ENCODE data around the gene ALG12.

ALG12 gene

GRCh38 chr22:49917974-49918910 lies at the start of gene ALG12, which contains the start of gene CRELD2:
ALG12 (minus strand) TSS chr22:49918438; CDS start chr22:49913765, 4,673 bp downstream.
CRELD2 (plus strand) TSS chr22:49918634; CDS start chr22:49918770, 136 bp downstream.
- peak; percentile 97 for DNase-seq

DNA sequence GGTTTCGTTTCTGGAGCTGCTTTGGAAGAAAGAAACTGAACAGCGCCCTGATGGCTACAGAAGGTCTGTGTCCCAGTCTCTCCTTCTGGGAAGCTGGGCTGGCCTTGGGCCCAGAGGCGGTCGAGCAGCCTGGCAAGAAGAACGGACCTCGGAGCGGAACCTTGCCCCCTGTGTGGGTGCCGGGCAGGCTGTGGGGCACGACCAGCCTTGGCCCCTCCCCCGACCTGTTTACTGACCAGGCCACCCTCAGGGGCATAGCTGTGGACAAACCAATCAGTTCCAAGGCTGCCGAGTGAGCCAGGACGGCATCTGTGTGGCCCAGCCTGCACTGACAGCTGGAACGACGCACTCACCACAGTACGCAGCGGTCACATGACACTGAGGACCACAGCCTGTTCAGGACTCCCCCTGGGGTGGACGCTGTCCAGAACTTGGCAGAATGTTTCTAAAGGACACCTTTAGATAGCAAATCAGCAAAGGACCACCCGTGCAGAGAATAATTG lies 49.5 kb upstream of the ALG12 start:
- DNase-seq, result no peak

DNA sequence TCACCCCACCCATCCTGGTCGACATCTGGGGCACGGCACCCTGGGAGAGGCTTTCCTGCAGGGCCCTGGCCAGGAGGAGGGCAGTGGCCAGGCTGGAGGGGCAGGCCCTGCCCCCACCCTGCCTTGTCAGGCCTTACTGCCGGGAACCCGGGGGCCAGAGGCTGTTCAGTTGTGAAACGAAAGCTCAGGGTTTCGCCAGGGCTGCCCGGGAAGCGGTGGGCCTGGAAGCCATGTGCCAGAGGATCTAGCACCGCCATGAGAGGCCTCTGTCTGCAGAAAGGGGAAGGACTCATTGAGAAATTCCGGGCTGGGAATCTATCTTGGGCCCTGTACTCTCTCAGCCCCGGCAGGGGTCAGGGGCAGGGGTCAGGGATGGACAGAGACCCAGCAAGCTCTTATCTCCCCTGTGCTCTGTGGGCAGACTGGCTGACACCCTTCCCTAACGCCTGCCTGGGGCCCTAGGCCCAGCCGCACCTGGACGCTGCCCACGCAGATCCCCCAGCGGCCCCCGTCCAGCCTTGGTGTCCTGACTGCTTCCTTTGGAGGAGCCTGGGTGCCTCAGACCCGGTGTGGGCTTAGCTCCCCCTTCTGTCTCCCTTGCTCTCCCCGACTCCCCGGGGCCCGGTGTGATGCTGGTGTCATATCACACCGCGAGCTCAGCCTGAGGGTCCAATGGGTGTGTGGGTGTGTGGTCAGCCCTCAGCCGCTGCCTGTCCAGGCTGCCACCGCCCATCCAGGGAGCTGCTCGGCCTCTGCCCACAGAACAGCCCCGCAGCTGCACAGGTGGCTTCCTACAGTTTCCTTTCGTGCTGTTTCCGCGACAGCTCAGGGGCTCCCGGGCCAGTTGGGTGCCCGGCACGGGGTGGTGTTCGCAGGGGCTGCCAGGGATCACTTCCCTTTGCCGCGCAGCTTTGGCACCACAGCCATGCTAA lies 48.8 kb upstream of the ALG12 start:
- no peak for DNase-seq

DNA sequence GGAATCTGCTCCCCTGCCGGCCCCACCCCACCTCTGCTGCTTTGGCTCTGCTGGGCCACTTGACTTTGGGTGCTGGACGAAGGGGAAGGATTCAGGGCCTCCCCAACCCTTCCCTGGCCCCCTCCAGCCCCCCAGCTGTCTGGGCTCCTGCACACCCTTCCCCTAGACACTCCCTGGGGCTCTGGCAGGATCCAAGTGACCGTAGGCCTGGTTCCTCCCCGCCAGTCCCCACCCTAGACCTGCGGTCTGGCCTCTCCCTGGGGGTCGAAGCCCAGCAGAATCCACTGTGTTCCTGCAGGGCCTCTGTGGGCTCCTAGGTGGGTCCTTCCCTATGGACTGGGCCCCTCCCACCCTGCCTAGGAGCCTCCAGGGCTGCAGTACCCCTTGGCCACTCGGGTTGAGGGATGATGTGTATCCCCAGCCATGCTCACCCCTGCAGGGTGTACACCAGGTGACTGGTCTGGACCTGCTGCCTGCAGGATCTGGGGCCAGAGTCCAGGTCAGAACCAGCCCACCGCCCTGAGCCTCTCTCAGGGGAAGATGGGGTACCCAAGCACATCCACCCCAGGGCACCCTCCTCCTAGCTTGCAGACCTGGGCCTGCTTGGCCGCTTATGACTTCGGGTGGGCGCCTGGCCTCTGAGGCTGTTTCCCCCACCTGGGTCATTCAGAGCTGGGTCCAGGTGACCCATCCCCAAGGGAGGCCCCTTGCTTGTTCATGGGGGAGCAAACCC lies 48.0 kb upstream of the ALG12 start:
- no peak for DNase-seq

- no peak for DNase-seq
Observed at GRCh38 chr22:49965091-49966040, 47.1 kb upstream of the ALG12 start.

DNA sequence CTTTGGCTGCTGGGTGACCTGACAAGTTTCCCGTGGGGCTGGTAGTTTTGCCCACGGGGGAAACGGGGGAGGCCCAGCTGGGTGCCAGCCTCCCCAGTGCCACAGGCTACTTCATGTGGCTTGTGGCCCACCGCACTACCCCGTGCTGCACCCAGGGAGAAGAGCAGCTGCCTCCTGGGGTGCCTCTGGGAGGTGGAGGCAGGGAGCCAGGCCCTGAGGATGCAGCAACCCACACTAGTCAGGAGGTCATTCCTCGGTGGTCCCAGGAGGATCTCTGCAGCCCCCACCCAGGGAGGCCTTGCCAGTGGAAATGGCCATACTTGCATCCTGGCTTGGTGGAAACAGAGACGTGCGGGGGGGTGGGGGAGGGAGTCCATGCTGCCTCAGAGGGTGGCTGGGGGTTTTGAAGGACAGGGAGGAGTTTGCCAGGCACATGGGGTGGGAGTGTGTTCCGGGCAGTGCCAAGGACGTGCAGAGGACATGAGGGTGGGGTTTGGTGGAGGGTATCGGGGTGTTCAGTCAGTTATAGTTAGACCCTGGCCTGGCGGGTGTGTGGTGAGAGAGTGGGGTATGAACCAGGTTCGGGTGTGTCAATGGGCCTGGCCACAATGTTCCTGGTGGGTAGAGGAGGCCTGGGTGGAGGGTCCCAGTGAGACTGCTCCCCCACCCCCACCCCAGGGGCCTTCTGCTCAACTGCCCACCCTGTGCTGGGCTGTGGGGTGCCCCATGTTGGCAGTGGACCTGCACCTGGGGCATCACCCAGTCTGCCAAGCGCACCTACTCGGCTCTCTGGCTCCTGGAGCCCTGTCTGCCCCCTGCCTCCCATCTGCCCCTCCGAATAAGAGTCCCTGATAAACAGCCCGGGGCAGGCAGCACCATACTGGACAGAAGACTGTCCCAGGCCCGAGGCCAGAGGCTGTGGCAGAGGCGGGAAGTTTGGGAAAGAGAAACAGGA lies 46.2 kb upstream of the ALG12 start:
- DNase-seq, result no peak

DNA sequence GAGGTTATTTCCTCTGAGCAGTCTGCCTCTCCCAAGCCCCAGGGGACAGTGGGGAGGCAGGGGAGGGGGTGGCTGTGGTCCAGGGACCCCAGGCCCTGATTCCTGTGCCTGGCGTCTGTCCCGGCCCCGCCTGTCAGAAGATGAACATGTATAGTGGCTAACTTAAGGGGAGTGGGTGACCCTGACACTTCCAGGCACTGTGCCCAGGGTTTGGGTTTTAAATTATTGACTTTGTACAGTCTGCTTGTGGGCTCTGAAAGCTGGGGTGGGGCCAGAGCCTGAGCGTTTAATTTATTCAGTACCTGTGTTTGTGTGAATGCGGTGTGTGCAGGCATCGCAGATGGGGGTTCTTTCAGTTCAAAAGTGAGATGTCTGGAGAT lies 45.4 kb upstream of the ALG12 start:
- DNase-seq, result no peak

DNA sequence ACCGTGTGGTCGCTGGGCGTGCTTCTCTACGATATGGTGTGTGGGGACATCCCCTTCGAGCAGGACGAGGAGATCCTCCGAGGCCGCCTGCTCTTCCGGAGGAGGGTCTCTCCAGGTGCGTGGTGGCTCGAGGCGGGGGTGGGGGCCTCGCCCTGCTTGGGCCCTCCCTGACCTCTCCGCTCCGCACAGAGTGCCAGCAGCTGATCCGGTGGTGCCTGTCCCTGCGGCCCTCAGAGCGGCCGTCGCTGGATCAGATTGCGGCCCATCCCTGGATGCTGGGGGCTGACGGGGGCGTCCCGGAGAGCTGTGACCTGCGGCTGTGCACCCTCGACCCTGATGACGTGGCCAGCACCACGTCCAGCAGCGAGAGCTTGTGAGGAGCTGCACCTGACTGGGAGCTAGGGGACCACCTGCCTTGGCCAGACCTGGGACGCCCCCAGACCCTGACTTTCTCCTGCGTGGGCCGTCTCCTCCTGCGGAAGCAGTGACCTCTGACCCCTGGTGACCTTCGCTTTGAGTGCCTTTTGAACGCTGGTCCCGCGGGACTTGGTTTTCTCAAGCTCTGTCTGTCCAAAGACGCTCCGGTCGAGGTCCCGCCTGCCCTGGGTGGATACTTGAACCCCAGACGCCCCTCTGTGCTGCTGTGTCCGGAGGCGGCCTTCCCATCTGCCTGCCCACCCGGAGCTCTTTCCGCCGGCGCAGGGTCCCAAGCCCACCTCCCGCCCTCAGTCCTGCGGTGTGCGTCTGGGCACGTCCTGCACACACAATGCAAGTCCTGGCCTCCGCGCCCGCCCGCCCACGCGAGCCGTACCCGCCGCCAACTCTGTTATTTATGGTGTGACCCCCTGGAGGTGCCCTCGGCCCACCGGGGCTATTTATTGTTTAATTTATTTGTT lies 44.8 kb upstream of the ALG12 start:
- no peak for DNase-seq

- DNase-seq, result peak; percentile 94
Observed at GRCh38 chr22:49962012-49962750, 43.9 kb upstream of the ALG12 start.

DNA sequence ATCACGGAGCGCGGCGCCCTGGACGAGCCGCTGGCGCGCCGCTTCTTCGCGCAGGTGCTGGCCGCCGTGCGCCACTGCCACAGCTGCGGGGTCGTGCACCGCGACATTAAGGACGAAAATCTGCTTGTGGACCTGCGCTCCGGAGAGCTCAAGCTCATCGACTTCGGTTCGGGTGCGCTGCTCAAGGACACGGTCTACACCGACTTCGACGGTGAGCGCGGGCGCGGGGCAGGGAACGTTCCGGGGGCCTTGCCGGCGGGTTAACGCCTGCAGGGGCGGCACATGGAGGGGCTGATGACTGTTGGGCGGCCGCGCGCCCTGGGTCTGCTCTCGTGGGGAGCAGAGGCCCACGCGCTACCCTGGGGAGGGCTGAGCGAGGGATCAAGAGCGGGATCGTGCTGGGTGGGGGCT lies 43.4 kb upstream of the ALG12 start:
- no peak for DNase-seq

DNA sequence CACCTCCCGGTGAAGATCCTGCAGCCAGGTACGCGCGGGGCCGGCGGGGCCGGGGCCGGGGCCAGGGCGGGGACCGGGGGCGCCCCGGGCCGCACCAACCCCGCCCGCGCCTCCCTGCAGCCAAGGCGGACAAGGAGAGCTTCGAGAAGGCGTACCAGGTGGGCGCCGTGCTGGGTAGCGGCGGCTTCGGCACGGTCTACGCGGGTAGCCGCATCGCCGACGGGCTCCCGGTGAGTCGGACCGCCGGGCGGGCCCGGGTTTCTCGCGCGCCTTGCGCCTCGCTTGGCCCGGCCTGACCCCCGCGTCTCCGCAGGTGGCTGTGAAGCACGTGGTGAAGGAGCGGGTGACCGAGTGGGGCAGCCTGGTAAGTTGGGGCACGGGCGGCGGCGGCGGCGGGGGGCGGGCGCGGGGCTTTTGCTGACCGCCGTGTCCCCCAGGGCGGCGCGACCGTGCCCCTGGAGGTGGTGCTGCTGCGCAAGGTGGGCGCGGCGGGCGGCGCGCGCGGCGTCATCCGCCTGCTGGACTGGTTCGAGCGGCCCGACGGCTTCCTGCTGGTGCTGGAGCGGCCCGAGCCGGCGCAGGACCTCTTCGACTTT lies 42.9 kb upstream of the ALG12 start:
- peak; percentile 34 for DNase-seq

GRCh38 chr22:49960159-49961004 lies 42.1 kb upstream of the ALG12 start, which contains the start of gene PIM3:
PIM3 (plus strand) TSS chr22:49960772; CDS start chr22:49960948, 176 bp downstream.
- DNase-seq, result peak; percentile 97

DNA sequence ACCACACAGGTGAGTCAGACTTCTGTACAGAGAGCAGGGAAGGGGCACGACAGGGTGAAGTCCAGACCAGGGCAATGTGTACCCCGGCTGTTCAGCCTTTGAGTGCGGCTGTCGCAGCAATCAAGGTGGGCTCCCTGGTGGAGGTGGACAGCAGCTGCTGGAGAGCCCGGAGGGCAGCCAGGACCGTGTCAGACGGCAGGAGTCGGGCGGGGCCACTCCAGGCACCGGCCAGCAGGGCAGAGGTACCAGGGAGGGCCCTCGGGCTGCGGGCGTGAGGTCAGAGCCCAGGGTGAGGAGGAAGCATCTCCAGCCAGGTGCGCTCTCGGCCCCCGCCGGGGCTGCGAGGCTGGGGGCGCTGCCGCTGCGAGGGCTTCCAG lies 41.5 kb upstream of the ALG12 start:
- DNase-seq, result no peak

GRCh38 chr22:49958931-49959781 lies 40.9 kb upstream of the ALG12 start:
- DNase-seq, result no peak

GRCh38 chr22:49958366-49958921 lies 40.2 kb upstream of the ALG12 start:
- DNase-seq, result no peak
